Thoracic aorta (tissue), 2 donors: ENCODE measurements around the gene PPAT. TPM values are rescaled to one million over a fixed set of nuclear protein-coding genes. Genes with fewer than 3 reads are reported as not detected.
A peak's percentile ranks its signal among the peaks of the same experiment; 100 is the strongest.

Experiments used
- ATAC-seq: fragments of 150-250 bp; one replicate; pipeline ENCODE4 v1.8.0; 2017; ENCODE audit warnings: low read depth; ENCODE audit not compliant: insufficient number of reproducible peaks, low FRiP score
- DNase-seq: peaks from one replicate; pipeline ENCODE4 v3.0.0-alpha.2; 2020; ENCODE audit warnings: low spot score
- H3K27ac ChIP-seq, 2 donors: fragments of 200-600 bp; sonication (generic); 1 replicate in 1 of 2; 2 replicates in 1 of 2; pipeline ENCODE4 v1.5.1; 2016; ENCODE audit warnings: mild to moderate bottlenecking in 2 of 2, moderate library complexity in 2 of 2
- H3K27me3 ChIP-seq: fragments of 200-600 bp; sonication (generic); replicated peaks from 2 replicates; pipeline ENCODE4 v1.6.0; 2016; ENCODE audit warnings: mild to moderate bottlenecking; ENCODE audit not compliant: insufficient read depth
- H3K36me3 ChIP-seq: fragments of 200-600 bp; sonication (generic); one replicate; pipeline ENCODE4 v1.5.1; 2016
- H3K4me1 ChIP-seq, 2 donors: fragments of 200-600 bp; sonication (generic); 1 replicate in 1 of 2; 2 replicates in 1 of 2; pipeline versions ENCODE4 v1.5.1 to v1.6.0; 2016; ENCODE audit warnings: low read depth in 2 of 2, mild to moderate bottlenecking in 1 of 2; ENCODE audit not compliant: control insufficient read depth in 1 of 2
- H3K4me3 ChIP-seq: fragments of 200-600 bp; sonication (generic); 2 replicates; pipeline ENCODE4 v1.5.1; 2016; ENCODE audit warnings: mild to moderate bottlenecking
- H3K9me3 ChIP-seq: fragments of 200-600 bp; sonication (generic); 2 replicates; pipeline ENCODE4 v1.5.1; 2016
- CTCF ChIP-seq: fragments of 200-600 bp; sonication (generic); IDR thresholded peaks from one replicate; pipeline ENCODE4 v1.5.1; 2019; ENCODE audit warnings: antibody characterized with exemption
- total RNA-seq, 2 donors: library from RNA; depleted of rRNA; stranded (reverse); fragments of >200 nt; gene quantifications; one replicate each; pipeline versions ENCODE4 v1.1.0 to v1.2.3, GENCODE V29; 2016

The PPAT gene
- total RNA-seq, 2 donors from 2014 or later = 5.1 to 10.0 TPM

- no peak for DNase-seq
Observed at GRCh38 chr4:56416349-56416748, 19.1 kb downstream of the PPAT start.

GRCh38 chr4:56414135-56414670, 21.2 kb downstream of the PPAT start:
- DNase-seq (no peak), ATAC-seq (no peak)
- Histone ChIP-seq H3K4me1 (peaks cover 4 to 22% of the 10 kb centered on the region in 2 donors), H3K27ac (no peak overlapping the region), H3K4me3 (no peak overlapping the region), H3K36me3 (no peaks in the 10 kb centered on the region), H3K27me3 (no peaks in the 10 kb centered on the region), H3K9me3 (no peaks in the 10 kb centered on the region)
- TF ChIP-seq CTCF = no peak

More at GRCh38 chr4:56416349-56416748, 19.1 kb downstream of the PPAT start:
- Histone ChIP-seq H3K27me3 (no peaks in the 10 kb centered on the region), H3K4me3 (no peak overlapping the region), H3K4me1 (peaks cover 0 to 2% of the 10 kb centered on the region in 2 donors), H3K27ac (no peak overlapping the region), H3K36me3 (no peaks in the 10 kb centered on the region), H3K9me3 (no peaks in the 10 kb centered on the region)
- no peak for TF ChIP-seq CTCF
- ATAC-seq = no peak

- peak overlapping the region; percentile 18 to 29 for H3K27ac ChIP-seq
- no peaks in the 10 kb centered on the region for H3K9me3 ChIP-seq
- DNase-seq (peak; percentile 19), ATAC-seq (peak; percentile 99)
- TF ChIP-seq CTCF = no peak
- H3K4me1 ChIP-seq = peaks cover 4 to 28% of the 10 kb centered on the region in 2 donors
- H3K36me3 ChIP-seq = no peaks in the 10 kb centered on the region
- no peaks in the 10 kb centered on the region for H3K27me3 ChIP-seq
- peak overlapping the region; percentile 58 for H3K4me3 ChIP-seq
Observed at GRCh38 chr4:56410247-56411062, 25.0 kb downstream of the PPAT start.

- no peak for ATAC-seq
- no peaks in the 10 kb centered on the region for H3K27me3 ChIP-seq
- no peak for DNase-seq
- no peaks in the 10 kb centered on the region for H3K36me3 ChIP-seq
- H3K4me3 ChIP-seq = peak overlapping the region; percentile 58
- peak overlapping the region; percentile 18 to 29 for H3K27ac ChIP-seq
- TF ChIP-seq CTCF = no peak
- H3K4me1 ChIP-seq = peaks cover 4 to 28% of the 10 kb centered on the region in 2 donors
- H3K9me3 ChIP-seq = no peaks in the 10 kb centered on the region
Observed at GRCh38 chr4:56409511-56410090, 25.8 kb downstream of the PPAT start.

GRCh38 chr4:56408978-56409377, 26.4 kb downstream of the PPAT start:
- peaks cover 4 to 28% of the 10 kb centered on the region in 2 donors for H3K4me1 ChIP-seq
- H3K27ac ChIP-seq = no peak overlapping the region
- no peaks in the 10 kb centered on the region for H3K27me3 ChIP-seq
- TF ChIP-seq CTCF = no peak
- no peaks in the 10 kb centered on the region for H3K36me3 ChIP-seq
- no peak for DNase-seq
- ATAC-seq = no peak
- H3K9me3 ChIP-seq = no peaks in the 10 kb centered on the region
- no peak overlapping the region for H3K4me3 ChIP-seq
